DOHH2 (cell line): Measurements from ENCODE around the gene CYYR1.

Experiments
- CTCF ChIP-seq: fragments of 200-600 bp; sonication (generic); IDR thresholded peaks from one replicate; pipeline ENCODE4 v1.5.1; 2014; ENCODE audit warnings: antibody characterized with exemption, mild to moderate bottlenecking, low read depth, low read length; ENCODE audit not compliant: poor library complexity, severe bottlenecking
- EZH2phosphoT487 ChIP-seq: fragments of 200-600 bp; sonication (generic); IDR thresholded peaks from 2 replicates; pipeline ENCODE4 v1.6.1; 2017; ENCODE audit warnings: borderline replicate concordance, mild to moderate bottlenecking, antibody characterized with exemption, low read length, moderate library complexity, mixed read lengths

GRCh38 chr21:26495283-26495849, 77.7 kb downstream of the CYYR1 start:
- TF ChIP-seq CTCF: no peak
- no peak for TF ChIP-seq EZH2phosphoT487
